Trophoblast cell (in vitro differentiated cells and primary cell): Measurements from ENCODE around the gene KCNK3.

Experiments
- DNase-seq, 2 donors: peaks; one replicate each; pipeline ENCODE4 v3.0.0-alpha.2; 2016
- H2AFZ ChIP-seq: 2 replicates; pipeline ENCODE4 v1.6.1; 2013; ENCODE audit warnings: low read length, moderate library complexity, mild to moderate bottlenecking; ENCODE audit not compliant: insufficient read depth, poor library complexity
- H2AK5ac ChIP-seq: 2 replicates; pipeline ENCODE4 v1.6.1; 2013; ENCODE audit warnings: mild to moderate bottlenecking, low read length
- H2BK120ac ChIP-seq: 2 replicates; pipeline ENCODE4 v1.6.1; 2013; ENCODE audit warnings: low read length, mild to moderate bottlenecking, moderate library complexity; ENCODE audit not compliant: insufficient read depth, poor library complexity
- H2BK12ac ChIP-seq: 2 replicates; pipeline ENCODE4 v1.6.1; 2013; ENCODE audit warnings: mild to moderate bottlenecking, low read length, moderate library complexity
- H2BK5ac ChIP-seq: 2 replicates; pipeline ENCODE4 v1.6.1; 2013; ENCODE audit warnings: low read length, low read depth, moderate library complexity, mild to moderate bottlenecking; ENCODE audit not compliant: poor library complexity
- H3K14ac ChIP-seq: 2 replicates; pipeline ENCODE4 v1.6.1; 2013; ENCODE audit warnings: mild to moderate bottlenecking, low read length
- H3K18ac ChIP-seq: 2 replicates; pipeline ENCODE4 v1.6.1; 2013; ENCODE audit warnings: mild to moderate bottlenecking, low read length
- H3K23ac ChIP-seq: 2 replicates; pipeline ENCODE4 v1.6.1; 2013; ENCODE audit warnings: low read length
- H3K27ac ChIP-seq: 2 replicates; pipeline ENCODE4 v1.5.1; 2013; ENCODE audit warnings: low read depth, mild to moderate bottlenecking, inconsistent platforms, low read length, moderate library complexity
- H3K27me3 ChIP-seq: 2 replicates; pipeline ENCODE4 v1.6.1; 2013; ENCODE audit warnings: inconsistent platforms, mild to moderate bottlenecking, low read length, moderate library complexity; ENCODE audit not compliant: insufficient read depth
- H3K36me3 ChIP-seq, 2 experiments: 1 replicate in 1 of 2; 2 replicates in 1 of 2; pipeline ENCODE4 v1.6.1; 2013; ENCODE audit warnings: low read length in 2 of 2, mild to moderate bottlenecking in 2 of 2, moderate library complexity in 1 of 2; ENCODE audit not compliant: insufficient read depth in 2 of 2, control insufficient read depth in 1 of 2
- H3K4ac ChIP-seq: 2 replicates; pipeline ENCODE4 v1.6.1; 2013; ENCODE audit warnings: low read depth, mild to moderate bottlenecking, low read length, moderate library complexity
- H3K4me1 ChIP-seq, 2 experiments: 1 replicate in 1 of 2; 2 replicates in 1 of 2; pipeline ENCODE4 v1.6.1; 2013; ENCODE audit warnings: low read length in 2 of 2, mild to moderate bottlenecking in 2 of 2, moderate library complexity in 1 of 2; ENCODE audit not compliant: insufficient read depth in 2 of 2, control insufficient read depth in 1 of 2
- H3K4me2 ChIP-seq: 2 replicates; pipeline ENCODE4 v1.6.1; 2013; ENCODE audit warnings: inconsistent platforms, mild to moderate bottlenecking, low read length, moderate library complexity
- H3K4me3 ChIP-seq: 2 replicates; pipeline ENCODE4 v1.5.1; 2013; ENCODE audit warnings: mild to moderate bottlenecking, low read depth, low read length, inconsistent platforms
- H3K79me1 ChIP-seq: one replicate; pipeline ENCODE4 v1.6.1; 2013; ENCODE audit warnings: low read length
- H3K79me2 ChIP-seq: 2 replicates; pipeline ENCODE4 v1.6.1; 2013; ENCODE audit warnings: low read length, mild to moderate bottlenecking; ENCODE audit not compliant: control insufficient read depth, insufficient read depth, poor library complexity
- H3K9ac ChIP-seq: 2 replicates; pipeline ENCODE4 v1.6.1; 2013; ENCODE audit warnings: mild to moderate bottlenecking, low read length
- H3K9me3 ChIP-seq: 2 replicates; pipeline ENCODE4 v1.6.1; 2013; ENCODE audit warnings: low read depth, mild to moderate bottlenecking, control low read depth, inconsistent platforms, low read length; ENCODE audit not compliant: insufficient read depth
- H4K12ac ChIP-seq: 2 replicates; pipeline ENCODE4 v1.6.1; 2013; ENCODE audit warnings: low read depth, mild to moderate bottlenecking, low read length, moderate library complexity
- H4K8ac ChIP-seq: 2 replicates; pipeline ENCODE4 v1.6.1; 2013; ENCODE audit warnings: low read depth, mild to moderate bottlenecking, low read length, moderate library complexity
- H4K91ac ChIP-seq: one replicate; pipeline ENCODE4 v1.6.1; 2013; ENCODE audit warnings: low read depth, mild to moderate bottlenecking, low read length, moderate library complexity
- WGBS: extraction: QIAGEN DNeasy Blood & Tissue Kit; methylation state at CpG from one replicate; pipeline ENCODE4 v1.1.7; 2013; ENCODE audit warnings: missing lambda C conversion rate; ENCODE audit not compliant: insufficient read length, insufficient coverage; ENCODE audit errors: extremely low coverage; 5-methylcytosine and 5-hydroxymethylcytosine counted together

KCNK3 gene

GRCh38 chr2:26767894-26768487, 75.5 kb downstream of the KCNK3 start:
- Histone ChIP-seq H3K9me3 (no peaks in the 10 kb centered on the region), H3K23ac (no peak overlapping the region), H3K4me3 (no peak overlapping the region), H3K4ac (peak overlapping the region; percentile 16), H3K9ac (no peak overlapping the region), H2AK5ac (no peak overlapping the region), H2BK12ac (no peak overlapping the region), H4K12ac (no peak overlapping the region), H4K8ac (no peak overlapping the region), H4K91ac (no peak overlapping the region), H3K79me1 (peaks cover 6% of the 10 kb centered on the region), H3K27me3 (no peaks in the 10 kb centered on the region), H3K18ac (no peak overlapping the region), H3K79me2 (peaks cover 10% of the 10 kb centered on the region), H2BK120ac (no peak overlapping the region), H3K4me1 (peaks cover 24 to 29% of the 10 kb centered on the region in 2 experiments), H3K4me2 (no peak overlapping the region), H2AFZ (no peak overlapping the region), H2BK5ac (no peak overlapping the region), H3K36me3 (peaks cover 0 to 4% of the 10 kb centered on the region in 2 experiments), H3K27ac (no peak overlapping the region), H3K14ac (no peak overlapping the region)
- WGBS, result no CpG with 5 or more reads among the region's 5 CpGs
- peak in 1 of 2 donors; percentile 49 for DNase-seq

- Histone ChIP-seq H2AK5ac (no peak overlapping the region), H3K4me2 (no peak overlapping the region), H3K27me3 (no peaks in the 10 kb centered on the region), H2AFZ (no peak overlapping the region), H3K79me2 (peaks cover 10% of the 10 kb centered on the region), H2BK5ac (no peak overlapping the region), H3K9ac (no peak overlapping the region), H3K14ac (no peak overlapping the region), H2BK12ac (no peak overlapping the region), H3K9me3 (no peaks in the 10 kb centered on the region), H4K8ac (no peak overlapping the region), H3K4me3 (no peak overlapping the region), H4K12ac (no peak overlapping the region), H3K79me1 (peaks cover 6% of the 10 kb centered on the region), H4K91ac (no peak overlapping the region), H3K4ac (no peak overlapping the region), H3K23ac (no peak overlapping the region), H3K4me1 (peaks cover 24 to 29% of the 10 kb centered on the region in 2 experiments), H3K27ac (no peak overlapping the region), H3K18ac (peak overlapping the region; percentile 49), H2BK120ac (no peak overlapping the region), H3K36me3 (peaks cover 0 to 4% of the 10 kb centered on the region in 2 experiments)
- no CpG with 5 or more reads among the region's 3 CpGs for WGBS
- no peak for DNase-seq
Measured at GRCh38 chr2:26768759-26769088, 76.2 kb downstream of the KCNK3 start.

DNA sequence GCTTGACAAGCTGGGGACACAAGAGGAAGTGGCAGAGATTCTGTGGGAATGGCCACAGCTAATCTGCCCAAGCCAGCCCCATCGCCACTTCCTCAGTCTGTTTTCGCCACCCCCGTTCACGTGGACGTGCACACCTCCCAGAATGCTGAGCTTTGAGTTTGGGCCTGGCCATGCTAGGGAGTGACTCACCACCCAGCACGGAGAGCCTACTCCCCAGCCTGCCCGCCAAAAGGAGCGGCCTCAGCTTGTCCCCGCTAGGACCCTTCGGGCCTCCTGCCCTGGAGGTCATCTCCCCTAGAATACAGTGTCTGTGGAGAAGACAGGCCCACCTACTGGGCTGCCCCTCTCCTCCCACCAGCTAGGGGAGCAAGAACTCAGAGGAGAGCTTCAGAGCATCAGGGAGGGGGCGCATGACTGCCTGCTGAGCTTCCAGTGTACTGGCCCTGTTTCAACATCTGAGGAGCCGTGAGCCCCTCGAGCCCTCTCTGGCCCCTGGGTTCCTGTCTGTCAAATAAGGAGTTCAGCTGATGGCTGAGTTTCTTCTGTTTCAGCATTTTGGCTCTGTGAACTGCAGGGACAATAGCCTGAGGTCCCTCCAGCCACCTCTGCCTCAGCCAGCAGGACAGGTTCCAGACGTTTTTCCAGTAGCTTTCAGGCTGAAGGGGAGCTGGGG, 76.7 kb downstream of the KCNK3 start:
- H2BK120ac ChIP-seq, result no peak overlapping the region
- H3K27ac ChIP-seq, result peak overlapping the region; percentile 20
- H3K9me3 ChIP-seq, result no peaks in the 10 kb centered on the region
- no peak overlapping the region for H2AK5ac ChIP-seq
- peak; percentile 60 to 68 for DNase-seq
- no peak overlapping the region for H3K23ac ChIP-seq
- no CpG with 5 or more reads among the region's 14 CpGs for WGBS
- H2BK12ac ChIP-seq, result no peak overlapping the region
- H3K14ac ChIP-seq, result peak overlapping the region; percentile 9
- H3K4ac ChIP-seq, result peak overlapping the region; percentile 6
- H2BK5ac ChIP-seq, result no peak overlapping the region
- peaks cover 9% of the 10 kb centered on the region for H3K79me2 ChIP-seq
- no peak overlapping the region for H3K4me2 ChIP-seq
- no peak overlapping the region for H4K8ac ChIP-seq
- H2AFZ ChIP-seq, result no peak overlapping the region
- peaks cover 2 to 6% of the 10 kb centered on the region in 2 experiments for H3K36me3 ChIP-seq
- H3K4me1 ChIP-seq, result peaks cover 24 to 29% of the 10 kb centered on the region in 2 experiments
- no peak overlapping the region for H3K4me3 ChIP-seq
- no peak overlapping the region for H4K91ac ChIP-seq
- H3K9ac ChIP-seq, result no peak overlapping the region
- no peak overlapping the region for H4K12ac ChIP-seq
- H3K79me1 ChIP-seq, result peaks cover 5% of the 10 kb centered on the region
- peak overlapping the region; percentile 49 for H3K18ac ChIP-seq
- no peaks in the 10 kb centered on the region for H3K27me3 ChIP-seq

- Histone ChIP-seq H3K18ac (no peak overlapping the region), H2AK5ac (no peak overlapping the region), H2AFZ (no peak overlapping the region), H4K91ac (no peak overlapping the region), H4K12ac (no peak overlapping the region), H3K79me2 (no peaks in the 10 kb centered on the region), H3K23ac (no peak overlapping the region), H3K36me3 (peaks cover 21 to 24% of the 10 kb centered on the region in 2 experiments), H3K4me1 (peaks cover 16 to 18% of the 10 kb centered on the region in 2 experiments), H2BK12ac (no peak overlapping the region), H3K4me3 (no peak overlapping the region), H3K4me2 (no peak overlapping the region), H3K14ac (no peak overlapping the region), H3K27ac (no peak overlapping the region), H2BK5ac (no peak overlapping the region), H3K9me3 (no peaks in the 10 kb centered on the region), H3K9ac (no peak overlapping the region), H4K8ac (no peak overlapping the region), H3K27me3 (no peaks in the 10 kb centered on the region), H3K4ac (peak overlapping the region; percentile 34), H2BK120ac (no peak overlapping the region), H3K79me1 (peaks cover 2% of the 10 kb centered on the region)
- WGBS, result no CpG with 5 or more reads among the region's 6 CpGs
- DNase-seq, result peak in 1 of 2 donors; percentile 24
Measured at GRCh38 chr2:26770986-26771586, 78.6 kb downstream of the KCNK3 start.
